Activated T-helper 2 cell treated with anti-CD3 and anti-CD28 coated beads, Interferon-gamma antibody, Interleukin-2, Interleukin-4, amounts not matched to agents 10 μg/mL and 5 μg/mL and 100 μg/mL, durations not matched to agents 14 hours and 24 hours and 36 hours (primary cell): ENCODE data around the gene KPTN. TPM values are rescaled to one million over a fixed set of nuclear protein-coding genes. Genes with fewer than 3 reads are reported as not detected.

ENCODE experiments used
- DNase-seq: peaks from one replicate; pipeline ENCODE4 v3.0.0; 2021; ENCODE audit warnings: low spot score
- H3K27ac Mint-ChIP-seq: one replicate; pipeline ENCODE4 v1.8.0; 2021; ENCODE audit warnings: mixed read lengths
- H3K27me3 Mint-ChIP-seq: one replicate; pipeline ENCODE4 v1.8.0; 2021; ENCODE audit warnings: low read depth, mixed read lengths
- H3K36me3 Mint-ChIP-seq: one replicate; pipeline ENCODE4 v1.8.0; 2021; ENCODE audit warnings: low read depth, mixed read lengths
- H3K4me1 Mint-ChIP-seq: one replicate; pipeline ENCODE4 v1.8.0; 2021; ENCODE audit warnings: low read depth, mixed read lengths
- H3K4me3 Mint-ChIP-seq: one replicate; pipeline ENCODE4 v1.8.0; 2021; ENCODE audit warnings: low read depth, mild to moderate bottlenecking, moderate library complexity, mixed read lengths
- H3K9me3 Mint-ChIP-seq: one replicate; pipeline ENCODE4 v1.8.0; 2021; ENCODE audit warnings: mixed read lengths
- intact Hi-C: fragments of 100-400 bp; cut with micrococcal nuclease; formaldehyde crosslinking; loops from one replicate; pipeline ENCODE4 v1.15.1; 2023
- total RNA-seq: library from RNA; stranded (reverse); gene quantifications from 2 replicates; pipeline ENCODE4 v1.2.3, GENCODE V29; 2022

KPTN gene
- total RNA-seq, 1 donor from 2014 or later, result 11.3 TPM

- Mint-ChIP-seq H3K4me3 (no peak overlapping the region), H3K4me1 (peaks cover 7% of the 10 kb centered on the region), H3K36me3 (no peaks in the 10 kb centered on the region), H3K9me3 (no peaks in the 10 kb centered on the region), H3K27me3 (peaks cover 42% of the 10 kb centered on the region), H3K27ac (no peak overlapping the region)
- no peak for DNase-seq
- intact Hi-C loops, result no loop called here
Observed at GRCh38 chr19:47467914-47468313, 16.1 kb downstream of the KPTN start.

- Mint-ChIP-seq H3K4me3 (no peak overlapping the region), H3K27me3 (peaks cover 37% of the 10 kb centered on the region), H3K9me3 (no peaks in the 10 kb centered on the region), H3K36me3 (no peaks in the 10 kb centered on the region), H3K4me1 (peaks cover 4% of the 10 kb centered on the region), H3K27ac (no peak overlapping the region)
- DNase-seq, result no peak
- intact Hi-C loops, result no loop called here
Observed at GRCh38 chr19:47465957-47466356, 18.1 kb downstream of the KPTN start.

GRCh38 chr19:47464675-47465419, 19.2 kb downstream of the KPTN start:
- Mint-ChIP-seq H3K4me3 (no peak overlapping the region), H3K27ac (no peak overlapping the region), H3K36me3 (no peaks in the 10 kb centered on the region), H3K27me3 (peaks cover 26% of the 10 kb centered on the region), H3K9me3 (no peaks in the 10 kb centered on the region), H3K4me1 (no peaks in the 10 kb centered on the region)
- DNase-seq, result no peak
- intact Hi-C loops, result no loop called here

- Mint-ChIP-seq H3K4me3 (no peak overlapping the region), H3K4me1 (peaks cover 2% of the 10 kb centered on the region), H3K27me3 (peaks cover 11% of the 10 kb centered on the region), H3K36me3 (no peaks in the 10 kb centered on the region), H3K27ac (no peak overlapping the region), H3K9me3 (no peaks in the 10 kb centered on the region)
- DNase-seq, result no peak
- intact Hi-C loops, result no loop called here
Observed at GRCh38 chr19:47461876-47462275, 22.1 kb downstream of the KPTN start.

DNA sequence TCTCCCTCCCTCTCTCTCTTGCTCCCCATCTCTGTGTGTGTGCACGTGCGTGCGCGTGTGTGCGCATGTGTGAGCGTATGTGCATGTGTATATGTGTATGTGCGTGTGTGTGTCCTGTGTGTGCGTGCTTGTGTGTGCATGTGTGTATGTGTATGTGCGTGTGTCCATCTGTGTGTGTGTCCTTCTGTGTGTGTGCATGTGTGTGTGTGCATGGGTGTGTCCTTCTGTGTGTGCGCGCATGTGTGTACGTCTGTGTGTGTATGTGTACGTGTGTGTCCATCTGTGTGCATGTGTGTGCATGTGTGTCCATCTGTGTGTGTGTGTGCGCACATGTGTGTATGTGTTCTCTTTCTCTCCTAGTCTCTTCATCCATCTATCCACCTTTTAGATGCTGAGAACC, 24.5 kb downstream of the KPTN start:
- peaks cover 23% of the 10 kb centered on the region for H3K27me3 Mint-ChIP-seq
- H3K4me3 Mint-ChIP-seq, result no peak overlapping the region
- no peaks in the 10 kb centered on the region for H3K9me3 Mint-ChIP-seq
- peaks cover 2% of the 10 kb centered on the region for H3K4me1 Mint-ChIP-seq
- intact Hi-C loops, result no loop called here
- H3K36me3 Mint-ChIP-seq, result no peaks in the 10 kb centered on the region
- H3K27ac Mint-ChIP-seq, result no peak overlapping the region
- DNase-seq, result no peak

DNA sequence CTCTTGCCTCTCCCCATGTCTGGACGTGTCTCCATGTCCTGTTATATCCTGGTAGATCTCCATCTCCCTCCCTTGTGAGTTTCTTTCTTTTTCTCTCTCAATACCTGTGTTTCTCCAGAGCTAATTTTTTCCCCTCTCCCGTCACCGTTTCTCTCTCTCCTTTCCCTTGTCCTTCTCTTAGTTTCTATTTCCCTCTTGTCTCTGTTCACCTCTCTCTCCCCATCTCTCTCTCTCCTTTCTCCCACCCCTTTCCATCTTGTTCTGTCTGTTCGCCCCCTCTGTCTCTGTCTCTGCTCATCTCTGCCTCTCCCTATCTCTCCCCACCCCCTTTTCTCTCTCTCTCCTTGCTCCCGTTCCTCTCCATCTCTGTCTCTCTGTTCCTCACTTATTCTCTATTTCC, 25.3 kb downstream of the KPTN start:
- Mint-ChIP-seq H3K9me3 (no peaks in the 10 kb centered on the region), H3K4me3 (no peak overlapping the region), H3K27me3 (peaks cover 25% of the 10 kb centered on the region), H3K4me1 (peaks cover 2% of the 10 kb centered on the region), H3K36me3 (no peaks in the 10 kb centered on the region), H3K27ac (no peak overlapping the region)
- DNase-seq, result no peak
- intact Hi-C loops, result no loop called here

DNA sequence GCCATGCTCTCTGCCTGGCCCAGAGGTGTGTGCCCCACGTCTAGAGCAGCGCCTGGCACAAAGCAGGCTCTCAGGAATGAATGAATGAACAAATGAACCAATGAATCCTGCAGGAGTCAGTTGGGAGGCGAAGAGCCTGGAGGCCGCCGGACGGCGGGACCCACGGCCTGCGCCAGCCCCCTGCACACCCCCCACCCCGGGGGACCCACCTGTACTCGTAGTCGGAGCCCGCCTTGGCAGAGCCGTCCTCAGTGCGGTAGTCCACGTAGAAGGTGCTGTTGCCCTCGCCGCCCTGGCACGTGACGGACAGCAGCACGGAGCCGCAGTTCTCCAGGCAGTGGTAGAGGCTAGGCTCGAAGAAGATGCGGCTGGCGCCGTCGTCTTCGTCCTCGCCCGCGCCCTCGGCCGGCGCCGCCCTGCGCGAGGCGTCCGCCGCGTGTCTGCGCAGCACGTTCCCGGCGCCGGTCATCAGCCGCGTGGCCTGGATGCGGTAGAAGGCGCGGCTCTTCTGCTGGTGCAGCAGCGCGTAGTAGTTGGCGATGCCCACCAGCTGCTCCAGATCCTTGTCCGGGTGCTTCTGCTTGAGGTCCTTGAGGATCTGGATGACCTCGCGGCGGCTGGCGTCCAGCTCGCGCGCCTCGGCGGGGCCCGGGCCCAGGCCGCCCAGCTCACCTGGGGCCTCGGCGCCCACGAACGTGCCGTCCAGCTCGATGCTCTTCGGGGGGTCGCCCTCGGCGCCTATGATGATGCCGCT, 27.1 kb downstream of the KPTN start:
- H3K9me3 Mint-ChIP-seq, result no peaks in the 10 kb centered on the region
- no peak overlapping the region for H3K4me3 Mint-ChIP-seq

GRCh38 chr19:47450478-47450877, 33.5 kb downstream of the KPTN start:
- Mint-ChIP-seq H3K4me1 (peaks cover 14% of the 10 kb centered on the region), H3K4me3 (no peak overlapping the region), H3K27me3 (peaks cover 49% of the 10 kb centered on the region), H3K27ac (no peak overlapping the region), H3K9me3 (no peaks in the 10 kb centered on the region), H3K36me3 (no peaks in the 10 kb centered on the region)
- intact Hi-C loops, result no loop called here
- DNase-seq, result no peak

More for the DNA sequence above, 27.1 kb downstream of the KPTN start:
- intact Hi-C loops, result no loop called here
- DNase-seq, result no peak
- Mint-ChIP-seq H3K4me1 (peaks cover 2% of the 10 kb centered on the region), H3K27me3 (peaks cover 26% of the 10 kb centered on the region), H3K27ac (no peak overlapping the region), H3K36me3 (no peaks in the 10 kb centered on the region)

GRCh38 chr19:47448360-47448727, 35.7 kb downstream of the KPTN start:
- Mint-ChIP-seq H3K27me3 (peaks cover 52% of the 10 kb centered on the region), H3K4me3 (no peak overlapping the region), H3K27ac (no peak overlapping the region), H3K4me1 (peaks cover 32% of the 10 kb centered on the region), H3K36me3 (no peaks in the 10 kb centered on the region), H3K9me3 (no peaks in the 10 kb centered on the region)
- DNase-seq, result no peak
- intact Hi-C loops, result no loop called here

DNA sequence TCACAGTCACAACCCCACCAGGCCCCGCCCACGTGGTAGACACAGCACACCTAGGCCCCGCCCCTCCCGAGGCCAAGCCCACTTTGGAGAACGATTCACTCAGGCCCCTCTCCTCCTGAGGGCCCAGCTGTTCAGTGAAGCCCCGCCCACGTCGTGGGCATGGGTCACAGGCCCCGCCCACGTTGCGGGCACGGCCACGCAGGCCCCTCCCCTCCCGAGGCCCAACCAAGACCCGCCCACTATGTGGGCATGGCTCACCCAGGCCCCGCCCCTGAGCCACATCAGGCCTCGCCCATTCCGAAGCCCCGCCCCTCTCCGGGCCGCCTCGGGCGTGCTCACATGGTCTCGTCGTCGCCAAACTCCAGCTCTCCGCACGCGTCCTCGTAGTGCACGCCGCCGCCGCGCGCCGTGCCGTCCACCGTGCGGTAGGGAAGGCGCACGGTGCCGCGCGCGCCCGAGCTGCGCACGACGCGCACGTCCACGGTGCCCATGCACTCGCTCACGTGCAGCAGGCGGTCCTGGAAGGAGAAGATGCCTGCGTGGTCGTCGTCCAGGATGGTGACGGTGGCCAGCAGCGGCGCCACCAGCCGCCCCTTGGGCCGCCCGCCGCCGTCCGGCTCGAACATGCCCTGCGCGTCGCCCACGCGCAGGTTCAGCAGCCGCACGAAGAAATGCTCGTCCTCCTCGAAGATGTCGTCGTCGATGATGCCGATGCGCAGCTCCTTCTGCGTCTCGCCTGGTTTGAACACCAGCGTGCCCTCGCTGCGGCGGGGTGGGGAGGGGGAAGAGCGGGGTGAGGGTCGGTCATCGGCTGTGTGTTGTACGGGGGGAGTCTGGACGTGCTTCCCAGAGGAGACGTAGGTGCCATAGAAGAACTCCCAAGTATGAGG, 36.3 kb downstream of the KPTN start:
- intact Hi-C loops, result no loop called here
- H3K27me3 Mint-ChIP-seq, result peaks cover 58% of the 10 kb centered on the region
- peaks cover 37% of the 10 kb centered on the region for H3K4me1 Mint-ChIP-seq
- H3K9me3 Mint-ChIP-seq, result no peaks in the 10 kb centered on the region
- peak; percentile 68 for DNase-seq
- H3K27ac Mint-ChIP-seq, result no peak overlapping the region
- H3K36me3 Mint-ChIP-seq, result no peaks in the 10 kb centered on the region
- peak overlapping the region; percentile 49 for H3K4me3 Mint-ChIP-seq

GRCh38 chr19:47446534-47447469, 37.2 kb downstream of the KPTN start:
- Mint-ChIP-seq H3K36me3 (no peaks in the 10 kb centered on the region), H3K27me3 (peaks cover 62% of the 10 kb centered on the region), H3K4me3 (peak overlapping the region; percentile 49), H3K9me3 (no peaks in the 10 kb centered on the region), H3K4me1 (peaks cover 37% of the 10 kb centered on the region), H3K27ac (no peak overlapping the region)
- DNase-seq, result peak; percentile 28
- intact Hi-C loops, result no loop called here

GRCh38 chr19:47445937-47446402, 38.0 kb downstream of the KPTN start:
- Mint-ChIP-seq H3K36me3 (no peaks in the 10 kb centered on the region), H3K9me3 (no peaks in the 10 kb centered on the region), H3K4me1 (peaks cover 37% of the 10 kb centered on the region), H3K27me3 (peaks cover 62% of the 10 kb centered on the region), H3K4me3 (peak overlapping the region; percentile 49), H3K27ac (no peak overlapping the region)
- peak; percentile 54 for DNase-seq
- intact Hi-C loops, result no loop called here
